ENCODE results near the gene SPDYC. TPM values are rescaled to one million over a fixed set of nuclear protein-coding genes. Genes with fewer than 3 reads are reported as not detected.

Gene SPDYC
- total and polyA plus RNA-seq, 2 experiments from 2014 or later, result 0.27 TPM; not detected in 1

GRCh38 chr11:65187971-65188461, 18.0 kb downstream of the SPDYC start:
- Histone ChIP-seq H3K27ac (ENCODE audit: low read depth) (no peak overlapping the region), H3K4me2 (no peak overlapping the region), H3K4me3 (no peak overlapping the region), H3K9me2 (ENCODE audit: insufficient read depth) (no peaks in the 10 kb centered on the region), H3K36me3 (ENCODE audit: insufficient read depth) (peaks cover 27% of the 10 kb centered on the region), H2AFZ (no peak overlapping the region), H4K20me1 (replicated peaks; ENCODE audit: insufficient read depth) (0 out of 2 replicates have a peak, but pooled peaks cover 7% of the 10 kb centered on the region), H3F3A (replicated peaks; ENCODE audit: low read depth) (peaks cover 21% of the 10 kb centered on the region), H3K27me3 (ENCODE audit: insufficient read depth) (no peaks in the 10 kb centered on the region), H3K4me1 (ENCODE audit: insufficient read depth) (peaks cover 27% of the 10 kb centered on the region), H3K79me2 (replicated peaks; ENCODE audit: insufficient read depth) (peaks cover 15% of the 10 kb centered on the region)
- no peak for ATAC-seq
- Mint-ChIP-seq H3K4me1 (peaks cover 38% of the 10 kb centered on the region), H3K36me3 (ENCODE audit: low read depth) (peaks cover 65% of the 10 kb centered on the region), H3K27ac (no peak overlapping the region), H3K4me3 (no peak overlapping the region), H3K27me3 (ENCODE audit: insufficient read depth, low read depth, poor library complexity) (peaks cover 23% of the 10 kb centered on the region), H3K9me3 (no peaks in the 10 kb centered on the region)
- no peak for TF ChIP-seq ZNF114 (CRISPR knock-in tag; IDR thresholded peaks at IDR 0.05)
- TF ChIP-seq POLR2AphosphoS5 (IDR thresholded peaks at IDR 0.05; ENCODE audit: low read depth), result no peak
- TF ChIP-seq ZNF462 (CRISPR knock-in tag; IDR thresholded peaks at IDR 0.05), result no peak
- TF ChIP-seq REST (IDR thresholded peaks at IDR 0.05; ENCODE audit: unreplicated experiment), result no peak
- TF ChIP-seq ZNF331 (CRISPR knock-in tag; IDR thresholded peaks at IDR 0.05; ENCODE audit: low read depth), result no peak
- no peak for TF ChIP-seq CTCF (conservative IDR thresholded peaks at IDR 0.05; ENCODE audit: low read depth in 2 of 2)
- no peak for TF ChIP-seq NANOG (IDR thresholded peaks at IDR 0.05; ENCODE audit: borderline replicate concordance)
- TF ChIP-seq ETS1 (IDR thresholded peaks at IDR 0.05), result no peak
- TF ChIP-seq EZH2 (IDR thresholded peaks at IDR 0.05; ENCODE audit: low read depth, unreplicated experiment), result no peak
- no peak for TF ChIP-seq CREB1 (CRISPR knock-in tag; IDR thresholded peaks at IDR 0.05; ENCODE audit: low read depth)
- no peak for TF ChIP-seq EZH2phosphoT487 (IDR thresholded peaks at IDR 0.05; ENCODE audit: unreplicated experiment)
- no peak for TF ChIP-seq JUNB (IDR thresholded peaks at IDR 0.05; ENCODE audit: unreplicated experiment)
- TF ChIP-seq STAT1 (IDR thresholded peaks at IDR 0.05; ENCODE audit: unreplicated experiment), result no peak
- DNase-seq (ENCODE audit: low spot score), result no peak
